ENCODE results near the gene PRTN3.

GRCh38 chr19:827710-828321, 13.0 kb upstream of the PRTN3 start, which contains the start of gene AZU1:
- TF ChIP-seq EP300 (IDR thresholded peaks at IDR 0.05) (no peak), CTCF (IDR thresholded peaks at IDR 0.05) (no peak), POLR2A (IDR thresholded peaks at IDR 0.05) (no peak)

Measured in upper lobe of left lung (tissue), 4 donors.